CD14-positive monocyte (primary cell): ENCODE data around the gene SVIL. TPM values are rescaled to one million over a fixed set of nuclear protein-coding genes. Genes with fewer than 3 reads are reported as not detected.

ENCODE experiments used
- DNase-seq, 3 donors: peaks; one replicate each; pipeline ENCODE4 v3.0.0-alpha.2; 2011 to 2022
- H2AFZ ChIP-seq: 2 replicates; pipeline ENCODE4 v1.6.0; 2012; ENCODE audit warnings: mild to moderate bottlenecking, low read depth, low read length, inconsistent platforms; ENCODE audit not compliant: insufficient read depth, poor library complexity, severe bottlenecking
- H3K27ac ChIP-seq, 2 donors: 1 replicate in 1 of 2; 2 replicates in 1 of 2; pipeline ENCODE4 v1.5.1; 2012 to 2013; ENCODE audit warnings: low read length in 2 of 2, control low read depth in 1 of 2, inconsistent platforms in 1 of 2, low read depth in 1 of 2, mild to moderate bottlenecking in 1 of 2
- H3K27me3 ChIP-seq, 2 donors: one replicate each; pipeline versions ENCODE4 v1.6.0 to v1.6.1; 2011 to 2013; ENCODE audit warnings: low read length in 2 of 2; ENCODE audit not compliant: control insufficient read depth in 2 of 2, insufficient read depth in 2 of 2
- H3K36me3 ChIP-seq, 2 donors: replicated peaks in 1 of 2; 1 replicate in 1 of 2; 2 replicates in 1 of 2; pipeline versions ENCODE4 v1.5.1 to v1.6.1; 2012 to 2013; ENCODE audit warnings: low read length in 2 of 2, control low read depth in 1 of 2, inconsistent platforms in 1 of 2, mild to moderate bottlenecking in 1 of 2; ENCODE audit not compliant: insufficient read depth in 2 of 2, control insufficient read depth in 1 of 2
- H3K4me1 ChIP-seq, 2 donors: 1 replicate in 1 of 2; 2 replicates in 1 of 2; pipeline versions ENCODE4 v1.5.1 to v1.6.1; 2012 to 2013; ENCODE audit warnings: low read length in 2 of 2, control low read depth in 1 of 2, inconsistent platforms in 1 of 2, mild to moderate bottlenecking in 1 of 2, moderate library complexity in 1 of 2; ENCODE audit not compliant: insufficient read depth in 2 of 2, control insufficient read depth in 1 of 2
- H3K4me2 ChIP-seq: replicated peaks from 2 replicates; pipeline ENCODE3; 2012; ENCODE audit warnings: low read length, moderate library complexity, mild to moderate bottlenecking; ENCODE audit not compliant: poor library complexity, severe bottlenecking; ENCODE audit errors: extremely low read depth
- H3K4me3 ChIP-seq, 3 experiments: fragments of 200-600 bp in 1 of 3; sonication (generic) in 1 of 3; replicated peaks in 1 of 3; 1 replicate in 2 of 3; 2 replicates in 1 of 3; pipeline ENCODE4 v1.5.1; 2011 to 2013; ENCODE audit warnings: low read length in 3 of 3, mild to moderate bottlenecking in 3 of 3, control low read depth in 2 of 3, low read depth in 2 of 3, inconsistent platforms in 1 of 3, moderate library complexity in 1 of 3
- H3K79me2 ChIP-seq: 2 replicates; pipeline ENCODE4 v1.6.0; 2012; ENCODE audit warnings: mild to moderate bottlenecking, control low read depth, inconsistent platforms, low read length, moderate library complexity; ENCODE audit not compliant: insufficient read depth
- H3K9ac ChIP-seq: 2 replicates; pipeline ENCODE4 v1.6.0; 2017; ENCODE audit warnings: low read length, mild to moderate bottlenecking; ENCODE audit not compliant: insufficient read depth, poor library complexity, severe bottlenecking
- H3K9me3 ChIP-seq, 2 donors: replicated peaks in 1 of 2; 1 replicate in 1 of 2; 2 replicates in 1 of 2; pipeline versions ENCODE4 v1.5.1 to v1.6.1; 2012 to 2013; ENCODE audit warnings: low read length in 2 of 2, control low read depth in 1 of 2; ENCODE audit not compliant: control insufficient read depth in 1 of 2, insufficient read depth in 1 of 2
- H4K20me1 ChIP-seq: 2 replicates; pipeline ENCODE4 v1.6.0; 2012; ENCODE audit warnings: mild to moderate bottlenecking, low read length, control low read depth, moderate library complexity; ENCODE audit not compliant: insufficient read depth
- H3K27ac Mint-ChIP-seq, 7 donors: one replicate each; pipeline ENCODE4 v1.8.0; 2020; ENCODE audit warnings: mild to moderate bottlenecking in 7 of 7, mixed read lengths in 7 of 7, moderate library complexity in 6 of 7, inconsistent platforms in 2 of 7
- H3K27me3 Mint-ChIP-seq, 3 donors: one replicate each; pipeline ENCODE4 v1.8.0; 2021 to 2022; ENCODE audit warnings: low read depth in 3 of 3, mild to moderate bottlenecking in 3 of 3, mixed read lengths in 3 of 3, moderate library complexity in 3 of 3, inconsistent platforms in 1 of 3
- H3K36me3 Mint-ChIP-seq, 2 donors: one replicate each; pipeline ENCODE4 v1.8.0; 2020; ENCODE audit warnings: mixed read lengths in 2 of 2, inconsistent platforms in 1 of 2, mild to moderate bottlenecking in 1 of 2
- H3K4me1 Mint-ChIP-seq: one replicate; pipeline ENCODE4 v1.8.0; 2020; ENCODE audit warnings: mild to moderate bottlenecking, mixed read lengths
- H3K4me3 Mint-ChIP-seq, 2 donors: one replicate each; pipeline ENCODE4 v1.8.0; 2020; ENCODE audit warnings: mild to moderate bottlenecking in 2 of 2, mixed read lengths in 2 of 2, moderate library complexity in 1 of 2
- H3K9me3 Mint-ChIP-seq, 7 donors: one replicate each; pipeline ENCODE4 v1.8.0; 2020 to 2022; ENCODE audit warnings: mixed read lengths in 7 of 7, mild to moderate bottlenecking in 6 of 7, moderate library complexity in 6 of 7, inconsistent platforms in 2 of 7
- WGBS: methylation state at CpG from one replicate; pipeline ENCODE4 v1.1.5; 2013; ENCODE audit warnings: missing lambda C conversion rate; ENCODE audit not compliant: insufficient coverage; 5-methylcytosine and 5-hydroxymethylcytosine counted together
- intact Hi-C, 2 donors: fragments of 100-400 bp; cut with micrococcal nuclease; formaldehyde crosslinking; loops; one replicate each; pipeline versions ENCODE4 v1.15.0 to v1.15.1; 2023
- polyA plus RNA-seq, 3 donors: library from polyadenylated mRNA; depleted of rRNA in 1 of 3; unstranded in 2 of 3; stranded (reverse) in 1 of 3; fragments of 300-500 nt in 2 of 3; fragments of >200 nt in 1 of 3; fragmentation: Illumina TruSeq in 2 of 3; gene quantifications; 1 replicate in 2 of 3; 2 replicates in 1 of 3; pipeline ENCODE4 v1.2.3, GENCODE V29; 2012 to 2021
- TF ChIP-seq, protein P1 (sequence below): fragments of 200-600 bp; IDR thresholded peaks from one replicate; pipeline ENCODE4 v1.8.0; 2022; ENCODE audit warnings: antibody characterized with exemption, mild to moderate bottlenecking

Gene SVIL
- polyA plus RNA-seq, 3 donors, result 2.1 to 14.3 (median 5.8) TPM

- Histone ChIP-seq H3K4me2 (no peak overlapping the region), H2AFZ (no peak overlapping the region), H4K20me1 (peaks cover 3% of the 10 kb centered on the region), H3K4me3 (no peak overlapping the region), H3K36me3 (peaks cover 0 to 16% of the 10 kb centered on the region in 2 donors), H3K9ac (no peak overlapping the region), H3K79me2 (peaks cover 13% of the 10 kb centered on the region), H3K27me3 (no peaks in the 10 kb centered on the region), H3K27ac (no peak overlapping the region), H3K4me1 (peaks cover 11 to 16% of the 10 kb centered on the region in 2 donors), H3K9me3 (no peaks in the 10 kb centered on the region)
- 68% methylated on average over 7 of the region's 9 CpGs for WGBS
- H3K9me3 Mint-ChIP-seq, result no peaks in the 10 kb centered on the region
- no peak overlapping the region for H3K4me3 Mint-ChIP-seq
- peak overlapping the region in 6 of 7 donors; percentile 43 to 79 (median 63) for H3K27ac Mint-ChIP-seq
- intact Hi-C loops, result no loop called here
- TF ChIP-seq, protein P1, sequence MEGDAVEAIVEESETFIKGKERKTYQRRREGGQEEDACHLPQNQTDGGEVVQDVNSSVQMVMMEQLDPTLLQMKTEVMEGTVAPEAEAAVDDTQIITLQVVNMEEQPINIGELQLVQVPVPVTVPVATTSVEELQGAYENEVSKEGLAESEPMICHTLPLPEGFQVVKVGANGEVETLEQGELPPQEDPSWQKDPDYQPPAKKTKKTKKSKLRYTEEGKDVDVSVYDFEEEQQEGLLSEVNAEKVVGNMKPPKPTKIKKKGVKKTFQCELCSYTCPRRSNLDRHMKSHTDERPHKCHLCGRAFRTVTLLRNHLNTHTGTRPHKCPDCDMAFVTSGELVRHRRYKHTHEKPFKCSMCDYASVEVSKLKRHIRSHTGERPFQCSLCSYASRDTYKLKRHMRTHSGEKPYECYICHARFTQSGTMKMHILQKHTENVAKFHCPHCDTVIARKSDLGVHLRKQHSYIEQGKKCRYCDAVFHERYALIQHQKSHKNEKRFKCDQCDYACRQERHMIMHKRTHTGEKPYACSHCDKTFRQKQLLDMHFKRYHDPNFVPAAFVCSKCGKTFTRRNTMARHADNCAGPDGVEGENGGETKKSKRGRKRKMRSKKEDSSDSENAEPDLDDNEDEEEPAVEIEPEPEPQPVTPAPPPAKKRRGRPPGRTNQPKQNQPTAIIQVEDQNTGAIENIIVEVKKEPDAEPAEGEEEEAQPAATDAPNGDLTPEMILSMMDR, result no peak
- peaks cover 38% of the 10 kb centered on the region for H3K4me1 Mint-ChIP-seq
- peaks cover 47 to 69% of the 10 kb centered on the region in 2 donors for H3K36me3 Mint-ChIP-seq
- peaks cover 0 to 2% (median 1%) of the 10 kb centered on the region in 3 donors for H3K27me3 Mint-ChIP-seq
- DNase-seq, result no peak
Observed at GRCh38 chr10:29648114-29648982, 13.6 kb upstream of the SVIL start.

DNA sequence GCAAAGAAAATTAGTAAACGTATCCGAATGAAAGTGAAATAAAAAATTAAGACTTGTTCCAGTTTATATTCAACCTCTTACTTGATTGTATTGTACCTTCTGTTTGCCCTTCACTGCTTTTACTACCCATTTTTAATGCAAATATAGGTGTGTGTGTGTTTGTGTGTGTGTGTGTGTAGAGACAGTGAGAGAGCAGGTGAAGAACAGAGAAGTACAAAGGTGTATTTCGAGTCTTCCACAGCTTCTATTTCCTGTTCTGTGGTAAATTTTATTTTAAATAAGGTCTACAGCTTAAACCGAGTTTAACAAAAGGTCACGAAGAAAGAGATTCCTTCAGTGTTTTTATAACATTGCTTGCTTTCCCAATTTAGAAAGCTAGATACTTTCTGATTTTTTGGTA lies 12.7 kb upstream of the SVIL start:
- TF ChIP-seq, protein P1, result no peak
- no peak overlapping the region for H3K4me2 ChIP-seq
- no peak overlapping the region for H3K4me3 Mint-ChIP-seq
- peaks cover 43 to 69% of the 10 kb centered on the region in 2 donors for H3K36me3 Mint-ChIP-seq
- H3K27ac Mint-ChIP-seq, result peak overlapping the region in 1 of 7 donors; percentile 95
- intact Hi-C loops, result loop anchor here in 1 of 2 donors (2.0 kb wide), 1 partner anchor 15 kb away; no protein-coding TSS in a partner anchor
- no peaks in the 10 kb centered on the region for H3K9me3 ChIP-seq
- no peak overlapping the region for H3K4me3 ChIP-seq
- no peak overlapping the region for H3K9ac ChIP-seq
- H4K20me1 ChIP-seq, result peaks cover 3% of the 10 kb centered on the region
- H3K79me2 ChIP-seq, result peaks cover 13% of the 10 kb centered on the region
- peaks cover 46% of the 10 kb centered on the region for H3K4me1 Mint-ChIP-seq
- H3K4me1 ChIP-seq, result peaks cover 11 to 16% of the 10 kb centered on the region in 2 donors
- peaks cover 0 to 2% (median 1%) of the 10 kb centered on the region in 3 donors for H3K27me3 Mint-ChIP-seq
- no peak for DNase-seq
- no peaks in the 10 kb centered on the region for H3K27me3 ChIP-seq
- no peaks in the 10 kb centered on the region for H3K9me3 Mint-ChIP-seq
- H3K27ac ChIP-seq, result no peak overlapping the region
- no CpG with 5 or more reads among the region's 5 CpGs for WGBS
- no peak overlapping the region for H2AFZ ChIP-seq
- H3K36me3 ChIP-seq, result peaks cover 0 to 16% of the 10 kb centered on the region in 2 donors
